Measurements from ENCODE around the gene CAND2. TPM values are rescaled to one million over a fixed set of nuclear protein-coding genes. Genes with fewer than 3 reads are reported as not detected.
A peak's percentile ranks its signal among the peaks of the same experiment; 100 is the strongest.

Gene CAND2
- polyA plus RNA-seq, 1 of the 3 experiments (the other 2 are of a cell fraction) = 1.5 TPM

DNA sequence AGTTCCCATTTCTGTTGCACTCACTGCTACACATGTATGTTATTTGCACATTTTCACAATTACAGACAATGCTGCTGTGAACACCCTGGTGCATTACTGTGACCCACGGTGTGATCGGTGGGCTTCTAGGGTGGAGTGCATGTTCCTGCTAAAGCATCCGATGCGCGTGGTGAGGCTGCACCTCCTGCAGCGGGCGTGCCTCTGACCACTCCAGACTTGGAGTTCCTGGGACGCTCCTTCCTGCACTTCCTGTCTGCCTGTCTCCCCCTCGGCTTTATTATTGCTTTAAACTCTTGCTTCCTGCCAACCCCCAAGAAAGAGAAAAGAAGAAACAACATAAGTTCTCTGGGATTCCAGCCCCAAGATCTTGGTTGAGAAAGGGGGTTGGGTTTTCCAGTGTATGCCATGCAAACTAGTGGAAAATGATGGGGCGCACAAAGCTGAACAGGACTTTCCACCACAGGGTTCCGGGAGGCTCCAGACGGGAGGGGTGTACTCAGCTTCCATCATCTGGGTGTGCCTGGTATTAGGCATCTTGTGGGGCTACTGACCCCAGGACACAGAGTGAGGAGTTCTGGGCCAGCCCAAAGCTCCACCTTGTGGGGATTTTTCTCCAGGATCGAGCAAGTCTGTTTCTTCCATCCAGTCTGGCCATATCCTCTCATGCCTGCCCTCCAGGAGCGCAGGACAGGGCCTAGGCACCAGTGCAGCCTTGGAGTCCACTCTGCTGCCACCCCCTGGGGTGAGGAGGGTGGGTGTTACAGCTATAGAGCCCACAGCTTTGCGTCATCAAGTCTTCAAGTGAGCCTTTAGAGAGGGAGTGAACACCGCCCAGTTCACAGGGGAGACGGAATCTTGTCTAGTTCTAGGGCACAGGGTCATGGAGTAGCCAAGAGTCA, 33.7 kb downstream of the CAND2 start:
- Histone ChIP-seq H3K36me3 (replicated peaks in 1 of 2; ENCODE audit: control insufficient read depth in 1 of 2, insufficient read depth in 2 of 2, low read length in 1 of 2) (peaks cover 28 to 47% of the 10 kb centered on the region in 2 experiments), H3K9ac (no peak overlapping the region), H3K27ac (ENCODE audit: low read depth in 2 of 2, low read length in 1 of 2) (no peak overlapping the region; a peak in 1 of 4 replicates), H3K9me2 (no peaks in the 10 kb centered on the region), H4K20me1 (ENCODE audit: insufficient read depth) (peaks cover 16% of the 10 kb centered on the region; the same call in 1 of the 2 replicates), H3K27me3 (ENCODE audit: insufficient read depth) (no peaks in the 10 kb centered on the region), H2AFZ (ENCODE audit: low read depth) (no peak overlapping the region), H3K4me3 (ENCODE audit: low read depth in 2 of 2, low read length in 1 of 2) (no peak overlapping the region), H3K79me2 (ENCODE audit: insufficient read depth) (no peaks in the 10 kb centered on the region), H3K9me3 (no peaks in the 10 kb centered on the region), H3K4me2 (no peak overlapping the region), H3K4me1 (ENCODE audit: control insufficient read depth in 1 of 2, insufficient read depth in 2 of 2, low read depth in 1 of 2, low read length in 1 of 2) (no peaks in the 10 kb centered on the region), H3F3A (replicated peaks; ENCODE audit: insufficient read depth) (peaks cover 29% of the 10 kb centered on the region)
- POLR2A ChIA-PET = interaction anchor here (0.9 to 1.2 kb wide), 2 partner anchors 11 to 43 kb away, joined by 3 to 4 read pairs; partner anchors contain the start of gene RPL32
- TF ChIP-seq RAD21 (IDR thresholded peaks at IDR 0.05; ENCODE audit: low read length) (peak; percentile 23; the same call in 1 of the 2 replicates), POLR2AphosphoS5 (IDR thresholded peaks at IDR 0.05; ENCODE audit: low read depth, low read length) (no peak; the same call in 1 of the 2 replicates), RCOR1 (IDR thresholded peaks at IDR 0.05; ENCODE audit: low read length) (no peak), CTCF (IDR thresholded peaks at IDR 0.05) (0 out of 2 replicates have a peak, but pooled peaks have one; percentile 7), SMC3 (IDR thresholded peaks at IDR 0.05; ENCODE audit: low read depth, low read length) (peak; percentile 32; the same call in 1 of the 2 replicates), FOSL2 (IDR thresholded peaks at IDR 0.05; ENCODE audit: borderline replicate concordance, low read depth) (no peak), JUND (IDR thresholded peaks at IDR 0.05) (no peak), YY1 (IDR thresholded peaks at IDR 0.05; ENCODE audit: low read depth) (no peak), NFIC (IDR thresholded peaks at IDR 0.05; ENCODE audit: borderline replicate concordance) (no peak)
- CTCF ChIA-PET = interaction anchor here (0.6 to 2.5 kb wide), 9 partner anchors 10 to 163 kb away, joined by 3 to 13 read pairs (median 4); partner anchors contain the start of gene RPL32
- 90% methylated on average over 14 of the region's 17 CpGs for WGBS (ENCODE audit: low lambda C conversion rate)
- peak; percentile 19 for DNase-seq

DNA sequence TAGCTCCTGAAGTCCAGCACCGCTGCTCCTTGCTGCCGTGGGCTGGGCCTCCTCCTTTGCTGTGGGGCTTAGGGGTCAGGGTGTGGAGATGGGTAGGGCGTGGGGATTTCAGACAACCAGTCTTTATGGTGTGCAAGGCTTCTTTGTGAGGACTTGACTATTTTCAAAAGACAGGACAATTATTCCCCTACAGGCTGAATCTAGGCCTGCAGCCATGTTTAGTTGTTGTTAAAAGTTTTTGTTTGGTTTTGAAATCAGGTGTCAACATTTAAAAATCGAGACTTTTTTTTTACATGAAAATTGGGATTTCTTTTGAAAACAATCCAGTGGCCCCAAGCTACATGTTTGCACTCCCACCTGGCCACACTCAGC, 34.3 kb downstream of the CAND2 start:
- no peak for DNase-seq
- peaks cover 34 to 53% of the 10 kb centered on the region in 2 experiments for H3K36me3 ChIP-seq (replicated peaks in 1 of 2; ENCODE audit: control insufficient read depth in 1 of 2, insufficient read depth in 2 of 2, low read length in 1 of 2)
- WGBS (ENCODE audit: low lambda C conversion rate) = 82% methylated on average over 1 of the region's 4 CpGs
- H3K4me3 ChIP-seq (ENCODE audit: low read depth in 2 of 2, low read length in 1 of 2) = no peak overlapping the region
- H3F3A ChIP-seq (replicated peaks; ENCODE audit: insufficient read depth) = peaks cover 36% of the 10 kb centered on the region
- H2AFZ ChIP-seq (ENCODE audit: low read depth) = no peak overlapping the region
- ChIA-PET POLR2A (interaction anchor here (0.9 to 1.6 kb wide), 3 partner anchors 11 to 43 kb away, joined by 3 to 4 read pairs (median 4); partner anchors contain the start of gene RPL32), CTCF (interaction anchor here (0.6 to 2.5 kb wide), 9 partner anchors 10 to 163 kb away, joined by 3 to 13 read pairs (median 4); partner anchors contain the start of gene RPL32)
- H3K9me2 ChIP-seq = no peaks in the 10 kb centered on the region
- H3K27ac ChIP-seq (ENCODE audit: low read depth in 2 of 2, low read length in 1 of 2) = no peak overlapping the region; a peak in 1 of 4 replicates
- no peak overlapping the region for H3K4me2 ChIP-seq
- peaks cover 23% of the 10 kb centered on the region for H4K20me1 ChIP-seq (ENCODE audit: insufficient read depth)
- no peaks in the 10 kb centered on the region for H3K79me2 ChIP-seq (ENCODE audit: insufficient read depth)
- TF ChIP-seq FOXJ3 (CRISPR knock-in tag; IDR thresholded peaks at IDR 0.05) = no peak
- peak; percentile 23; the same call in 1 of the 2 replicates for TF ChIP-seq CTCF (IDR thresholded peaks at IDR 0.05)
- TF ChIP-seq RAD21 (IDR thresholded peaks at IDR 0.05; ENCODE audit: low read length) = no peak
- H3K4me1 ChIP-seq (ENCODE audit: control insufficient read depth in 1 of 2, insufficient read depth in 2 of 2, low read depth in 1 of 2, low read length in 1 of 2) = no peaks in the 10 kb centered on the region
- no peak overlapping the region for H3K9ac ChIP-seq
- H3K9me3 ChIP-seq = no peaks in the 10 kb centered on the region
- no peaks in the 10 kb centered on the region for H3K27me3 ChIP-seq (ENCODE audit: insufficient read depth)
